HL-60 (cell line): ENCODE measurements around the gene PGAP3.

Experiments used
- CTCF ChIP-seq: IDR thresholded peaks from one replicate; pipeline ENCODE4 v1.5.1; 2011; ENCODE audit warnings: low read length, control low read depth, inconsistent platforms; ENCODE audit not compliant: insufficient read depth
- POLR2AphosphoS5 ChIP-seq: IDR thresholded peaks from 2 replicates; pipeline ENCODE4 v1.6.1; 2012; ENCODE audit warnings: low read depth
- REST ChIP-seq: IDR thresholded peaks from 2 replicates; pipeline ENCODE4 v1.6.1; 2012; ENCODE audit warnings: low read depth; ENCODE audit not compliant: insufficient replicate concordance
- SPI1 ChIP-seq: IDR thresholded peaks from 2 replicates; pipeline ENCODE4 v1.6.1; 2012; ENCODE audit warnings: low read depth, mild to moderate bottlenecking, borderline replicate concordance

- TF ChIP-seq POLR2AphosphoS5: no peak
- no peak for TF ChIP-seq SPI1
- TF ChIP-seq CTCF: no peak
- TF ChIP-seq REST: no peak
These were observed 59.9 kb downstream of the PGAP3 start for GRCh38 chr17:39627712-39628516.
